Inflammatory macrophage treated with lipopolysaccharide for 4 hours (primary cell): ENCODE measurements around the gene GMDS.

ENCODE experiments used
- DNase-seq: peaks from one replicate; pipeline ENCODE4 v3.0.0-alpha.2; 2020

Gene GMDS

DNA sequence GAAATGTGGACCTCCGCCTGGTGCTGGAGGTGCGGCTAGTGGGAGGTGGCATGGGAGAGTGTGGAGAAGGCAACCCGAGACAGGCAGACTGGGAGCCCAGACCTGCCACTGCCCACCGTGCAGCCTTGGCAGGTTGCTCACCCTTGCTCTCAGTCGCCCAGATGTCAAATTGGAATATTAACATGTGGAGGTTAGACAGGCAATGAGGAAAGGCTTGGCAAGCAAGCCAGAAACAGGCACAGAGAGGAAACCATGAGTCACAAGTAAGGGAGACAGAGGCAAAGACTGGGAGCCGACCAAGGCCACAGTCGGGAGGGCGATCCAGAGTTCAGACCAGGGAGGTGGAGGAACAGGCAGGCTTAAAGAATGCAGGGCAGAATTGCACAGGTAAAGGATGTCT lies 457.5 kb downstream of the GMDS start:
- no peak for DNase-seq

DNA sequence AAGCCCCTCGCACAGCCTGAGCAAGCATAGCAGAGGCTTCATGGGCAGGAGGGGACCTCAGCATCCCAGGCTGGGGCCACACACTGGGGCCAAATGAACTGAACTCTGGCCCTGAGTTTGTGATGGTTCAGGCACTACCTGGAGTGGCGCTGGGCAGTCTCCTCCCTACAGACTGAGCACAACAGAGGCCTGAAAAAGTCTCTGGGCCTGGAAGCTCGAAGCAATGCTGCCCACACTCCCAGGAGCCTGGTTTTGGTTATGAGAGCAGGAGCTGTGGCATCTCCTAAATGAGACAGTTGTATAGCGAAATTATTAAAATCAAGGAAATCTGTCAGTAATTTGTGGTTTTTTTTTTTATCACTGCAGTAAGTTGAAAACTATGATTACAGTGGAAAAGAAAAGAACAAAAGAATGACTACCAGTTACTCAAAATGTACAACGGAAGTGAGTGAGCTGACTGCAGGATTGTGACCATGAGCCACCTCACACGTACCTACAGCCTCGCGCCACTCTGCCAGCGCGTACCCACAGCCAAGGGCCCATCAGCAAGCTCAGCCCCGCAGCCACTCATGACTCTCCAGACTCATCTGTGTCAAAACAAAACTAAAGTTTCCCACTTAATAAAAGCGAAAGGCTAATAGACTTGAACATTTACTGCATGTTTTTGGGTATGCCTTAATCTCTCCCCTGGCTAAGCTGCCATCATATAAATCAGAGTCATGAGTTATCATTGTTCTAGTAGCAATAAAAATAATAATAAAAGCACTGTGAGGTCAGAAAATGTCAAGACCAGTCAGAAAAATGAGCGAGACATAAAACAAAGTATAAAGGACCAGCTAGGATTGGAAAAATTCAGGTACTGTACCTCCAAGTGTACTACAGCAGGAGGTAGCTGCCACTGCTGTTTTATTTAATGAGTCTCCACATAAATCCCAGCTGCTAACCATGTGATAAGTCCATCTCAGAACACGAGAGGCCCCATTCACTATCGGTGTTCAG lies 458.7 kb downstream of the GMDS start:
- no peak for DNase-seq

DNA sequence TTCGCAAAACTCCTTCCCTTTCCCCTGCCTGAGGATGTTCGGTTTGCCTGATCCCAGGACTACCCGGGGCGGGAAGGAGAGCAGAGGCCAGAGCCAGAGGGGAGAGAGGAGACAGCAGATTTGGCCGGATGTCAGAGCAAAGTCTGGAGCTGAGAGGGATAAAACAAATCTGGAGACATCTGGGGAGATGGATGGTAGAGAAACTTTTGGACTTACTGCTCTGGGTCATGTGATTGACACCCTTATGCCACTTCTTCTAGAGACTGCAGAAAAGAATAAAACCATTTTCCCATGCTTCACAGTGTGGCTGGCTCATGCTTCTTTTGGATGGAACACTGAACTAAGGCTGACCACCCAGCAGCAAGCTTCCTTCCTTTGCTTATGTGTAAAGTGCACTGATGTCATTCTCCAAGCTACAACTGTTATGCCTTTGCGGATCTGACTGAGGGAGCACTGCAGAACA lies 461.0 kb downstream of the GMDS start:
- no peak for DNase-seq

- DNase-seq: no peak
Observed at GRCh38 chr6:1781817-1782184, 463.6 kb downstream of the GMDS start.

DNA sequence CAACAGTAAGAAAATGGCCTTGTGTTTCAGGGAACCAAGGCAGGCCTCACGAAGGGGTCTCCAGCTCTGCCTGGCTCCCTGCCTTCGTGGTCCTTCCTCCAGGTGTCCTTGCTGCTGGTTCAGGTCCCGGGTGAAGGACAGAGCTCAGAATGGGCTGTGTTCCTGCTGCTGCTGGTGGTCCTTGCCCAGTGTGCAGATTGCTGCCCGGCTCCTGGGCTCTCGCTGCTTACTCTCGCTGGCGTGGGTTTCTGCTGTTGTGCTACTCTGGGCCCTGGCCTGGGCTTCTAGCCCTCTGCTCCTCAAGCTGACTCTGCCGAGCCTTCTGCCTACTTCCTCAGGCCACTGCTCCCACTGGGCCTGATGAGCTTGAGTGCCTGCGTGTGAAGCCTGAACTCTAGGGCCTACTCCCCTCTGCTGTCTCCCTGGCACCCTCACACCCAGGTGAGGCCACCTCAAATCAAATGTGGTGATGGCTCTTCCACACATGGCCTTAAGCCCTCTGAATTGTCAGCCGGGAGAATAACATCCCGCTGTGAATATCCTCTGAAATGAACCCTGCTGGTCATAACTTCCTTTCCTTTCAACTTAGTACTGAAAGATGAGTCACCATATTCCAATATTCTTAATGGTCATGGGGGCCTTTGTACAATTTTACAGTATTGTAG lies 464.1 kb downstream of the GMDS start:
- DNase-seq: no peak

DNA sequence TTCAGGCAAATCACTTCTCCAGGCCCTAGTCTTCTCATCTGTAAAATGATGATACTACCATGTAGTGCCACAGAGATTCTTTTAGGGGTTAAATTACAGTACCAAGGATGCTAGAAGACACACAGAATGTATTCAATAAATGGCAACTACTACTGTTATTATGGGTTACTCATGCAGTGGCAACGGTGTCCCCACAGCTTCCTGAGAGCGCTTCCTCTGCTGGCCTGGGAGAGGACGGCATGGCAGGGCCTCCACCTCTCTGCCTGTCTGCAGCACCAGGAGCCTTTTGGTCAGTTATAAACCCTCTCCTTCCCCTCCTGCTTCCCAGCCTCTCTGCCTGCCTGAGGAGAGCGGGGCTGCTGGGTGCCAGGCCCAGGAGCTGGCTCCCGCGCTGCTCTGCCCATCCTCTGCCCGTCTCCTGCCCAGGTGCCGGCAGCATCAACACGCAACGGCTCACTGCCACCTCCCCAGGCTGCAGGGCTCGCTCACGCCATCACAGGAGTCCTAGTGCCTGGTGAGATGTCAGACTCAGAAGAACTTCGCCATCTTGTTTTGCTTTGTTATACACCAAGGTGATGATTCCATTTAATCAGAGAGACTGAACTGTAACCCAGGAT lies 465.0 kb downstream of the GMDS start:
- no peak for DNase-seq

DNA sequence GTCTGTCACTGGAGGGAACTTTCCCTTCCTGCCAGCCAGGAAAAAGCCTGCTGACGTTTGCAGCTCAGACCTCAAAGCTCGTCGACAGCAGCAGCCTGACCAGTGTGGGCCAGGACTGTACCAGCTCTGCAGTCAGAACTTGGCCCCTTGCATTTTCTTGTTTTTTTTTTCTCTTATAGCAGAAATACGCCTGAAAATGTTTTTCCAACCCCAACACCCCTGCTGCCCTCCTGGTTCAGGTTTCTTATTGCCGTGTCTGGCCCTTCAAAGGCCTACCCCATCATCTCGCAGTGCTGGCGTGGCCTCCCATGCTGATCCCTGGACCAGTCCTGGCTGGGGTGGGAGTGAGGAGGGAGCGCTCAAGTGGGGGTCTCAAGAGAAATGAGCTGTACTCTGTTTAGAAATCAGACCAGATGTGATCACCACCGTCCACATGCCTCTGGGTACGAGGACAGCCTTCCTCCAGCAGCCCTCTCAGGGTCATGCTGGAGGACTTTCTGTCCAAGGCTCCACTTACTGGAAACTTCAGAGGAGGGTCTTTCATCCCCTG lies 466.6 kb downstream of the GMDS start:
- no peak for DNase-seq

- DNase-seq: no peak
Observed at GRCh38 chr6:1777921-1778685, 467.3 kb downstream of the GMDS start.

- DNase-seq: no peak
Observed at GRCh38 chr6:1775441-1775840, 470.0 kb downstream of the GMDS start.

DNA sequence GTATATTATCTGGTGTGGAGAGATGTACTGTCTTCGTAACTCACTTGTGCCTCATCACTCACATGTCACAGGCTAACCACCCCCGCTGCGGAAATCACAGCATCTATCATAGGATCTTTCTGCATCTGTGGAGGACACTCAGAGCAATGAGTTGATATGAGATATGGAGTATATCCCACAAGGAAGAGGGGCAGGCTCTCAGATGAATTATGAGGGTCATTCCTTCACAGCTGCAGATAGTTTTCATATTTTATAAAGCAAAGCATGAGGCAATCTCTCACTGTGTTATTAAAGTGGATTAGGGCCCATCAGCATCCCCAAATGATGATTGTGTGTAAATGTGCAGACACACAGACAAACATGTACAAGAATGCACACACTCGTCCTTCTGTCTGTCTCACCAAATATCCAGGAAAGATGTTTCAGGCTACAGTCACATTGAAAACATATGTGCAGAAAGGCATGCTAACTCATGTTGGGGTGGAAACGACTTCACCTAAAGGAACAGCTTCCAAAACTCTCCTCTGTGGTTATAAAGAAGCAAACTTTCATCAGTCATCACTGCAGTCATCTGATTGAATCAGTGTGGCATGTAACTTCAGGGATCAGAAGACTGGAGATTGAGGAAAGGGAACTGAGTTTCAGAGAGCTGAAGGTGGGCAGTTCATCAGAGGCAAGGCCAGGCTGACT lies 471.0 kb downstream of the GMDS start:
- DNase-seq: no peak

DNA sequence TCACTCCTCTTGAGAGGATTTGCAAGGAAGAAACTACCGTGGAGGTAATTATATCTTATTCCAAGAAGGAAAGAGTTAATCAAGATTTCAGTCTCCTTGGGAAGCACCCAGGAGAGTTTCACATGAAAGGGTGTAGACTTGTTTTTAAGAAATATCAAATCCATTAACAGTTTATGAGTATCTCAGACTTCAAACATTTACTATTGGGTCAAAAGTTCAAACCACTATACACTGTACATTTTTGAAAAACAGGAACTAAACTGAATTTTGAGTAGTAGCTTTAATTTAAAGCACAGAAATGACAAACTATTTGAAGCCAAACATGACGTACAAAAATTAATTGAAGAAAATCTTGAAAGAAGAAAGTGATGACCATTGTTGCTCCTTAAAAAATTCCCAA lies 471.7 kb downstream of the GMDS start:
- DNase-seq: no peak

DNA sequence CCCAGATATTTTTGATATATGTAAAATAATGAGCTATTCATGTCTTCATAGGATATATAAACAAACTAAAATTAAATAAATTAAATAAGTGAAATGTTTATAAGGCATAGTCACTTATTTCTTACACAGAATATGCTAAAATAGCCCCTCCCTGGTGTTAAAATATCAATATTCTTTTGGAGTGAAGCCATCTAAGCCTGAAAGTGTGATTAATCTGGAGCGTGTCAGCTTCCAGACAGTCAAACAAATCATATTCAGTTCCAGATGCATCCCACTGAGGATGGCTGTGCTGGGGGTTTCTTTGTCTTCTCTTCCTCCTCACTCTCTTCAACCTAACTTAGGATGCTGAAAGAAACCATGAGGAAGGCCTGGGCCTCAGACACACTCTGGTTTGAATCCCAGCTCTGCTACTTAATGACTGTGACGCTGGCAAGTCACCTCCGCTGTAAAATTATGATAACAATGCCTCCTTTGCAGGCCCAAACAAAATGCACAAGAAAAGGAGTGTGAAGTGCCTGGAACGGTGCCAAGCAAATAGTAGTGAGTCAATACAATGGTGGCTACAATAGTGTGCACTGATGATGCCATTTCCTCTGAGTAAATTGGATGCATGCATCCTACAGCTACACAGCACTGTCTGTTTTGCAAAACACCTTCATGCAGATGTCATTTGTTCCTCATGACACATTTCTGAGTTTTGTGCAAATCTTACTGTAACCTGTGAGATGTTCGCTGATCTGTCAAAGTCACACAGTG lies 474.3 kb downstream of the GMDS start:
- DNase-seq: no peak

DNA sequence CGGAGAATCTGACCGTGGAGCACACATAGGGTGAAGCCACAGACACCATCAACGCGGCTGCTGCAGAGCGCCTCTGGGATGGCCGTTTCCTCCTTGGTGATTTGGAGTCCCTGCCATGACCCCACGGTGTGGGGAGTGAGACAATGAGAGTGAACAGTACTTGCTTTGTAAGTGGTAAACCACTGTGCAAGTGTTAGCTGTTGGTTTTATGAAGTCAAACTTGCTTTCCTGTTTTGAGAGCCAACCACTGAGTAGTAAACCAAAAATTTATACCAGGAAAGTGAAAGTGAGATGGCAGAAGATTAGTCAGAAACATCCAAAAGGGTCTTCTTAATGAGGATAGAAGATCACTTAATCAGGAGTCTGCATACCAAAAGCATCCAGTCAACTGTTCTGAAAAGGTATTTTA lies 475.0 kb downstream of the GMDS start:
- no peak for DNase-seq

DNA sequence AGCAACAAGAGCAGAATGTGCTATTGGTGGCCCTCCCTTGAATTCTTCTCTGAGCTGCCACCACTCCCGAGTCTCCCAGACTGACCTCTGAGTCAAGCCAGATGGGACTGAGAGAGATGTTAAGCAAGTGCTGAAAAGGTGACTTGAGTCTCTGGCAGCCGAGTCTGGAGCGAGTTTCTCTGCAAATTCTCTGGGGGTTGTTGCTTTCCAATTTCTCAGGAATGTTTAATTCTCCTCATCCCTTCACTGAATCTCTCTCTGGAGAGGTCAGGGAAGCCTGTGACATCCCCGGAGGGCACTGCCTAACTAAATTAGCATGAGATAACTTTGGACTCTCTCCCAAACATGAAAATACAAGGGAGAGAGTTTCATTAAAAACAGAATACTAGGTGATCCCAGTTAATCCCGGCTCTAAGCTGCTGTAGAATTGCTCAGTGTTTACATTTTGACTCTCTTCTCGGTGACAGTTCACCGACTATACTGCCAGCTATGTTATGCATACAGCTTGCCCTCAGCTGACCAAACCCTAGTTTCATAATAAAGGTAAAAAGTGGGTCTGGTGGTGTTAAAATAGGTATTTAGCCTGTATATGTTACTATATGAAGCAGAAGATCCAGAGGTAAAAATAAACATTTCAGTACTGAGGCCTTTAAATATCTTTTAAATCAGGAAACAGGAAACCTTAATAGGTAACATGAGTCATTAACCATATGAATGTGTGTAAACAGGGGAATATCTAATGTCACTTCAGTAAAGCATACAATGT lies 477.7 kb downstream of the GMDS start:
- DNase-seq: no peak

GRCh38 chr6:1766654-1767053 lies 478.8 kb downstream of the GMDS start:
- DNase-seq: no peak

- no peak for DNase-seq
Observed at GRCh38 chr6:1765160-1765903, 480.1 kb downstream of the GMDS start.

GRCh38 chr6:1764397-1764987 lies 480.9 kb downstream of the GMDS start:
- no peak for DNase-seq

DNA sequence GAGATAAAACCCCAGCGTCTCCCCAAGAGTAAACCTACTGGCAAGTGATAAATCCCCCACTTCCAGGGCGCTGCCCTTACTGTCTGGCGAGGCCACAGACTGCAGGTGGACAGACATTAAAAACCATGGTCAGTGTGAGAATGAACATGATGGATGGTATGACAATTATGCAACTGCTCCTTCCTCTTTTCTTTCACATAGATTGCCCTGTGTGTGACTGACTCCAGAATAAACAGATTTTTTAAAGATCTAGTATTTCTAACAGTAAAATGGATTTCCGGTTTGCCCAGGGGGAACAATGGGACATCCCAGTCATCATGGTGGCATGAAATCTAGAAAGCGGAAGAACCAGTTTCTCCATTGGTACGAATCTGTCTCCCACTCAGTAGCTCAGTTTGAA lies 482.0 kb downstream of the GMDS start:
- peak; percentile 22 for DNase-seq

GRCh38 chr6:1762203-1762602 lies 483.2 kb downstream of the GMDS start:
- no peak for DNase-seq
